IgD-negative memory B cell (primary cell): ENCODE measurements around the gene PBX1. TPM values are rescaled to one million over a fixed set of nuclear protein-coding genes. Genes with fewer than 3 reads are reported as not detected.

ENCODE experiments used
- H3K27ac Mint-ChIP-seq, 3 donors: one replicate each; pipeline ENCODE4 v1.8.0; 2020 to 2022; ENCODE audit warnings: mild to moderate bottlenecking in 3 of 3, mixed read lengths in 3 of 3, moderate library complexity in 1 of 3
- H3K27me3 Mint-ChIP-seq: one replicate; pipeline ENCODE4 v1.8.0; 2021; ENCODE audit warnings: mixed read lengths
- H3K36me3 Mint-ChIP-seq: one replicate; pipeline ENCODE4 v1.8.0; 2020; ENCODE audit warnings: mild to moderate bottlenecking, mixed read lengths
- H3K4me1 Mint-ChIP-seq, 3 donors: one replicate each; pipeline ENCODE4 v1.8.0; 2020 to 2022; ENCODE audit warnings: mixed read lengths in 3 of 3, mild to moderate bottlenecking in 1 of 3
- H3K4me3 Mint-ChIP-seq, 4 donors: one replicate each; pipeline ENCODE4 v1.8.0; 2020 to 2022; ENCODE audit warnings: mild to moderate bottlenecking in 4 of 4, mixed read lengths in 4 of 4, moderate library complexity in 3 of 4
- H3K9me3 Mint-ChIP-seq, 3 donors: one replicate each; pipeline ENCODE4 v1.8.0; 2020 to 2021; ENCODE audit warnings: mixed read lengths in 3 of 3, mild to moderate bottlenecking in 1 of 3
- polyA plus RNA-seq: library from polyadenylated mRNA; unstranded; fragments of 300-500 nt; fragmentation: Illumina TruSeq; gene quantifications from one replicate; pipeline ENCODE4 v1.2.3, GENCODE V29; 2021

The PBX1 gene
- polyA plus RNA-seq, 1 donor from 2014 or later: 0.34 TPM

GRCh38 chr1:164842870-164843269, 283.9 kb downstream of the PBX1 start:
- Mint-ChIP-seq H3K9me3 (no peaks in the 10 kb centered on the region), H3K4me1 (no peaks in the 10 kb centered on the region), H3K27me3 (peaks cover 5% of the 10 kb centered on the region), H3K36me3 (no peaks in the 10 kb centered on the region), H3K27ac (no peak overlapping the region), H3K4me3 (no peak overlapping the region)

- no peaks in the 10 kb centered on the region for H3K9me3 Mint-ChIP-seq
- H3K4me3 Mint-ChIP-seq: no peak overlapping the region
- H3K27ac Mint-ChIP-seq: no peak overlapping the region
- no peaks in the 10 kb centered on the region for H3K36me3 Mint-ChIP-seq
- H3K4me1 Mint-ChIP-seq: no peaks in the 10 kb centered on the region
- H3K27me3 Mint-ChIP-seq: peaks cover under 1% of the 10 kb centered on the region
These were observed 284.9 kb downstream of the PBX1 start for GRCh38 chr1:164843743-164844500.

- no peaks in the 10 kb centered on the region for H3K4me1 Mint-ChIP-seq
These were observed 288.0 kb downstream of the PBX1 start for GRCh38 chr1:164846731-164847691.

GRCh38 chr1:164853146-164853545, 294.2 kb downstream of the PBX1 start:
- Mint-ChIP-seq H3K4me3 (no peak overlapping the region), H3K4me1 (no peaks in the 10 kb centered on the region), H3K27me3 (no peaks in the 10 kb centered on the region), H3K36me3 (no peaks in the 10 kb centered on the region), H3K27ac (no peak overlapping the region), H3K9me3 (peaks cover 0 to 16% (median 6%) of the 10 kb centered on the region in 3 donors)

More at GRCh38 chr1:164846731-164847691, 288.0 kb downstream of the PBX1 start:
- no peak overlapping the region for H3K27ac Mint-ChIP-seq
- H3K4me3 Mint-ChIP-seq: no peak overlapping the region
- H3K36me3 Mint-ChIP-seq: no peaks in the 10 kb centered on the region
- H3K9me3 Mint-ChIP-seq: no peaks in the 10 kb centered on the region
- no peaks in the 10 kb centered on the region for H3K27me3 Mint-ChIP-seq

GRCh38 chr1:164855716-164856329, 296.8 kb downstream of the PBX1 start:
- Mint-ChIP-seq H3K27ac (no peak overlapping the region), H3K36me3 (no peaks in the 10 kb centered on the region), H3K4me1 (no peaks in the 10 kb centered on the region), H3K27me3 (no peaks in the 10 kb centered on the region), H3K4me3 (no peak overlapping the region), H3K9me3 (peaks cover 0 to 16% (median 6%) of the 10 kb centered on the region in 3 donors)

- no peaks in the 10 kb centered on the region for H3K4me1 Mint-ChIP-seq
- H3K27ac Mint-ChIP-seq: no peak overlapping the region
- H3K9me3 Mint-ChIP-seq: peaks cover 0 to 16% (median 6%) of the 10 kb centered on the region in 3 donors
- no peak overlapping the region for H3K4me3 Mint-ChIP-seq
- H3K27me3 Mint-ChIP-seq: no peaks in the 10 kb centered on the region
- no peaks in the 10 kb centered on the region for H3K36me3 Mint-ChIP-seq
These were observed 297.4 kb downstream of the PBX1 start for GRCh38 chr1:164856381-164856780.

GRCh38 chr1:164857439-164857838, 298.5 kb downstream of the PBX1 start:
- Mint-ChIP-seq H3K9me3 (peaks cover 2 to 12% (median 6%) of the 10 kb centered on the region in 3 donors), H3K4me3 (no peak overlapping the region), H3K27me3 (no peaks in the 10 kb centered on the region), H3K36me3 (no peaks in the 10 kb centered on the region), H3K27ac (no peak overlapping the region), H3K4me1 (no peaks in the 10 kb centered on the region)

GRCh38 chr1:164858096-164858632, 299.2 kb downstream of the PBX1 start:
- Mint-ChIP-seq H3K27ac (no peak overlapping the region), H3K4me1 (no peaks in the 10 kb centered on the region), H3K9me3 (peaks cover 2 to 10% (median 5%) of the 10 kb centered on the region in 3 donors), H3K27me3 (no peaks in the 10 kb centered on the region), H3K4me3 (no peak overlapping the region), H3K36me3 (no peaks in the 10 kb centered on the region)

- no peaks in the 10 kb centered on the region for H3K36me3 Mint-ChIP-seq
- no peak overlapping the region for H3K27ac Mint-ChIP-seq
These were observed 302.6 kb downstream of the PBX1 start for GRCh38 chr1:164861632-164862031.

GRCh38 chr1:164863056-164863455, 304.1 kb downstream of the PBX1 start:
- Mint-ChIP-seq H3K27ac (no peak overlapping the region), H3K36me3 (no peaks in the 10 kb centered on the region), H3K4me3 (no peak overlapping the region), H3K27me3 (no peaks in the 10 kb centered on the region), H3K9me3 (peaks cover 0 to 2% (median 0%) of the 10 kb centered on the region in 3 donors), H3K4me1 (no peaks in the 10 kb centered on the region)

More at GRCh38 chr1:164861632-164862031, 302.6 kb downstream of the PBX1 start:
- peaks cover 0 to 2% (median 2%) of the 10 kb centered on the region in 3 donors for H3K9me3 Mint-ChIP-seq
- H3K27me3 Mint-ChIP-seq: no peaks in the 10 kb centered on the region
- H3K4me3 Mint-ChIP-seq: no peak overlapping the region
- no peaks in the 10 kb centered on the region for H3K4me1 Mint-ChIP-seq

- Mint-ChIP-seq H3K36me3 (no peaks in the 10 kb centered on the region), H3K27ac (no peak overlapping the region), H3K4me1 (no peaks in the 10 kb centered on the region), H3K27me3 (no peaks in the 10 kb centered on the region), H3K9me3 (peaks cover 0 to 2% (median 0%) of the 10 kb centered on the region in 3 donors), H3K4me3 (no peak overlapping the region)
These were observed 305.2 kb downstream of the PBX1 start for GRCh38 chr1:164864161-164864560.

- Mint-ChIP-seq H3K9me3 (peaks cover 0 to 2% (median 0%) of the 10 kb centered on the region in 3 donors), H3K4me3 (no peak overlapping the region), H3K27me3 (no peaks in the 10 kb centered on the region), H3K36me3 (no peaks in the 10 kb centered on the region), H3K4me1 (no peaks in the 10 kb centered on the region), H3K27ac (no peak overlapping the region)
These were observed 306.4 kb downstream of the PBX1 start for GRCh38 chr1:164865385-164865784.

GRCh38 chr1:164867590-164867989, 308.6 kb downstream of the PBX1 start:
- H3K9me3 Mint-ChIP-seq: no peaks in the 10 kb centered on the region
- H3K36me3 Mint-ChIP-seq: no peaks in the 10 kb centered on the region
- no peak overlapping the region for H3K4me3 Mint-ChIP-seq
- H3K27me3 Mint-ChIP-seq: no peaks in the 10 kb centered on the region
- H3K4me1 Mint-ChIP-seq: no peaks in the 10 kb centered on the region
- H3K27ac Mint-ChIP-seq: no peak overlapping the region

- H3K4me1 Mint-ChIP-seq: no peaks in the 10 kb centered on the region
- H3K4me3 Mint-ChIP-seq: no peak overlapping the region
These were observed 310.0 kb downstream of the PBX1 start for GRCh38 chr1:164868990-164869389.

GRCh38 chr1:164875518-164875917, 316.5 kb downstream of the PBX1 start:
- no peak overlapping the region for H3K4me3 Mint-ChIP-seq
- H3K27me3 Mint-ChIP-seq: peaks cover 3% of the 10 kb centered on the region
- H3K9me3 Mint-ChIP-seq: peaks cover 0 to 3% (median 0%) of the 10 kb centered on the region in 3 donors
- no peak overlapping the region for H3K27ac Mint-ChIP-seq
- H3K36me3 Mint-ChIP-seq: no peaks in the 10 kb centered on the region
- H3K4me1 Mint-ChIP-seq: no peaks in the 10 kb centered on the region

More at GRCh38 chr1:164868990-164869389, 310.0 kb downstream of the PBX1 start:
- H3K27ac Mint-ChIP-seq: no peak overlapping the region
- no peaks in the 10 kb centered on the region for H3K36me3 Mint-ChIP-seq
- no peaks in the 10 kb centered on the region for H3K27me3 Mint-ChIP-seq
- no peaks in the 10 kb centered on the region for H3K9me3 Mint-ChIP-seq
